Measurements from ENCODE around the gene AUP1.
A peak's percentile ranks its signal among the peaks of the same experiment; 100 is the strongest.
"Not testable (repeated sequence)": the region's sequence is repeated elsewhere in the genome, so short reads cannot be mapped to it uniquely, and the experiment has no call there.

The AUP1 gene

GRCh38 chr2:74529357-74530238 lies at the start of gene AUP1, which contains the start of gene HTRA2:
Gene AUP1, minus strand, starts transcription at chr2:74529706. Its CDS starts 77 bp downstream, at chr2:74529629.
Gene HTRA2, plus strand, starts transcription at chr2:74529933. Its CDS starts 74 bp downstream, at chr2:74530007.
- DNase-seq (ENCODE audit: low read depth in 4 of 4, low spot score in 1 of 4): peak; percentile 66 to 94 (median 80)

- DNase-seq (ENCODE audit: low read depth in 4 of 4, low spot score in 1 of 4): no peak
Observed at GRCh38 chr2:74578408-74578807, 48.9 kb upstream of the AUP1 start.

GRCh38 chr2:74577448-74577847 lies 47.9 kb upstream of the AUP1 start:
- no peak for DNase-seq (ENCODE audit: low read depth in 4 of 4, low spot score in 1 of 4)

GRCh38 chr2:74576863-74577229 lies 47.3 kb upstream of the AUP1 start:
- DNase-seq (ENCODE audit: low read depth in 4 of 4, low spot score in 1 of 4): no peak

GRCh38 chr2:74576211-74576862 lies 46.8 kb upstream of the AUP1 start:
- no peak for DNase-seq (ENCODE audit: low read depth in 4 of 4, low spot score in 1 of 4)

- no peak for DNase-seq (ENCODE audit: low read depth in 4 of 4, low spot score in 1 of 4)
Observed at GRCh38 chr2:74575320-74575719, 45.8 kb upstream of the AUP1 start.

- DNase-seq (ENCODE audit: low read depth in 4 of 4, low spot score in 1 of 4): no peak
Observed at GRCh38 chr2:74573747-74574562, 44.4 kb upstream of the AUP1 start.

GRCh38 chr2:74572178-74572925 lies 42.8 kb upstream of the AUP1 start:
- no peak for DNase-seq (ENCODE audit: low read depth in 4 of 4, low spot score in 1 of 4)

GRCh38 chr2:74571058-74571457 lies 41.6 kb upstream of the AUP1 start:
- DNase-seq (ENCODE audit: low read depth in 4 of 4, low spot score in 1 of 4): no peak

GRCh38 chr2:74569686-74570085 lies 40.2 kb upstream of the AUP1 start:
- DNase-seq (ENCODE audit: low read depth in 4 of 4, low spot score in 1 of 4): no peak

- DNase-seq (ENCODE audit: low read depth in 4 of 4, low spot score in 1 of 4): no peak
Observed at GRCh38 chr2:74567881-74568280, 38.4 kb upstream of the AUP1 start.

- no peak for DNase-seq (ENCODE audit: low read depth in 4 of 4, low spot score in 1 of 4)
Observed at GRCh38 chr2:74566754-74567085, 37.2 kb upstream of the AUP1 start.

- DNase-seq (ENCODE audit: low read depth in 4 of 4, low spot score in 1 of 4): no peak
Observed at GRCh38 chr2:74566076-74566753, 36.7 kb upstream of the AUP1 start.

GRCh38 chr2:74564222-74564621 lies 34.7 kb upstream of the AUP1 start:
- no peak for DNase-seq (ENCODE audit: low read depth in 4 of 4, low spot score in 1 of 4)

- no peak for DNase-seq (ENCODE audit: low read depth in 4 of 4, low spot score in 1 of 4)
Observed at GRCh38 chr2:74562126-74562775, 32.7 kb upstream of the AUP1 start.

- DNase-seq (ENCODE audit: low read depth in 4 of 4, low spot score in 1 of 4): not testable (repeated sequence)
Observed at GRCh38 chr2:74561022-74561421, 31.5 kb upstream of the AUP1 start.

GRCh38 chr2:74560591-74560990 lies 31.1 kb upstream of the AUP1 start:
- no peak for DNase-seq (ENCODE audit: low read depth in 4 of 4, low spot score in 1 of 4)

GRCh38 chr2:74559912-74560311 lies 30.4 kb upstream of the AUP1 start:
- no peak for DNase-seq (ENCODE audit: low read depth in 4 of 4, low spot score in 1 of 4)

- no peak for DNase-seq (ENCODE audit: low read depth in 4 of 4, low spot score in 1 of 4)
Observed at GRCh38 chr2:74558284-74559230, 29.1 kb upstream of the AUP1 start.
